Measurements from ENCODE around the gene NAT9. TPM values are rescaled to one million over a fixed set of nuclear protein-coding genes. Genes with fewer than 3 reads are reported as not detected.

Gene NAT9
- total RNA-seq, 4 donors from 2014 or later, result 14.3 to 26.6 (median 18.1) TPM

GRCh38 chr17:74736513-74737298 lies 39.4 kb downstream of the NAT9 start, which contains the start of gene RAB37:
Gene RAB37 (plus strand): TSS chr17:74737256. CDS start chr17:74737273, 17 bp downstream.
- TF ChIP-seq POLR2A (IDR thresholded peaks at IDR 0.05) (no peak), CTCF (IDR thresholded peaks at IDR 0.05) (no peak)
- no peak within 1 kb of the TSS for H3K4me3 ChIP-seq (ENCODE audit: low read depth, poor library complexity, severe bottlenecking)
- DNase-seq (ENCODE audit: low spot score in 2 of 2), result no peak
- WGBS, 2 donors, result 1 to 2% methylated on average over 33 to 41 of the region's 67 CpGs
- intact Hi-C loops (cut with DNase I; ENCODE audit: low total_unique reads), result no loop called here

- intact Hi-C loops (cut with DNase I; ENCODE audit: low total_unique reads), result no loop called here
- TF ChIP-seq POLR2A (IDR thresholded peaks at IDR 0.05) (no peak), CTCF (IDR thresholded peaks at IDR 0.05) (no peak)
- 89 to 96% methylated on average over 3 of the region's 3 CpGs for WGBS, 2 donors
- DNase-seq (ENCODE audit: low spot score in 2 of 2), result no peak
- H3K4me3 ChIP-seq (ENCODE audit: low read depth, poor library complexity, severe bottlenecking), result no peak overlapping the region
These were observed 41.9 kb downstream of the NAT9 start for GRCh38 chr17:74734256-74734655.

- 61 to 63% methylated on average over 9 of the region's 9 CpGs for WGBS, 2 donors
- intact Hi-C loops (cut with DNase I; ENCODE audit: low total_unique reads), result no loop called here
- DNase-seq (ENCODE audit: low spot score in 2 of 2), result no peak
These were observed 42.6 kb downstream of the NAT9 start for GRCh38 chr17:74733365-74734122.

GRCh38 chr17:74732042-74732867 lies 43.9 kb downstream of the NAT9 start:
- DNase-seq (ENCODE audit: low spot score in 2 of 2), result no peak
- intact Hi-C loops (cut with DNase I; ENCODE audit: low total_unique reads), result no loop called here
- H3K4me3 ChIP-seq (ENCODE audit: low read depth, poor library complexity, severe bottlenecking), result no peak overlapping the region
- 76 to 80% methylated on average over 12 of the region's 12 CpGs for WGBS, 2 donors
- TF ChIP-seq POLR2A (IDR thresholded peaks at IDR 0.05), result no peak
- no peak for TF ChIP-seq CTCF (IDR thresholded peaks at IDR 0.05)

More at GRCh38 chr17:74733365-74734122, 42.6 kb downstream of the NAT9 start:
- H3K4me3 ChIP-seq (ENCODE audit: low read depth, poor library complexity, severe bottlenecking), result no peak overlapping the region
- TF ChIP-seq POLR2A (IDR thresholded peaks at IDR 0.05) (no peak), CTCF (IDR thresholded peaks at IDR 0.05) (no peak)

- no peak for DNase-seq (ENCODE audit: low spot score in 2 of 2)
- no peak overlapping the region for H3K4me3 ChIP-seq (ENCODE audit: low read depth, poor library complexity, severe bottlenecking)
- TF ChIP-seq POLR2A (IDR thresholded peaks at IDR 0.05) (no peak), CTCF (IDR thresholded peaks at IDR 0.05) (no peak)
- intact Hi-C loops (cut with DNase I; ENCODE audit: low total_unique reads), result no loop called here
- 65 to 71% methylated on average over 2 to 4 of the region's 4 CpGs for WGBS, 2 donors
These were observed 44.9 kb downstream of the NAT9 start for GRCh38 chr17:74731347-74731605.
